ENCODE results near the gene TRAK2. TPM values are rescaled to one million over a fixed set of nuclear protein-coding genes. Genes with fewer than 3 reads are reported as not detected.

The TRAK2 gene
- total RNA-seq, 1 experiment from 2014 or later, result 15.2 TPM

- POLR2A ChIA-PET, result no interaction called here
Measured at GRCh38 chr2:201432038-201432620, 19.1 kb downstream of the TRAK2 start.

More at GRCh38 chr2:201432038-201432620, 19.1 kb downstream of the TRAK2 start:
- Histone ChIP-seq H3K9me2 (ENCODE audit: insufficient read depth) (no peaks in the 10 kb centered on the region), H3K9ac (ENCODE audit: low read length) (no peak overlapping the region), H3K4me3 (replicated peaks in 1 of 2; ENCODE audit: low read depth in 1 of 2, low read length in 2 of 2) (no peak overlapping the region), H3K27me3 (ENCODE audit: insufficient read depth, low read length) (no peaks in the 10 kb centered on the region), H4K20me1 (ENCODE audit: insufficient read depth) (no peaks in the 10 kb centered on the region), H3K79me2 (ENCODE audit: insufficient read depth, low read length) (no peaks in the 10 kb centered on the region; the same call in 1 of the 2 replicates), H3K36me3 (ENCODE audit: control insufficient read depth in 1 of 2, insufficient read depth in 2 of 2, low read length in 2 of 2) (no peaks in the 10 kb centered on the region), H2AFZ (ENCODE audit: low read depth, low read length, poor library complexity, severe bottlenecking) (no peak overlapping the region), H3K9me3 (ENCODE audit: control insufficient read depth in 1 of 2, insufficient read depth in 1 of 2, low read depth in 1 of 2, low read length in 2 of 2) (no peaks in the 10 kb centered on the region), H3K27ac (ENCODE audit: low read depth, low read length) (no peak overlapping the region), H3K4me2 (ENCODE audit: low read length) (no peak overlapping the region), H3K4me1 (ENCODE audit: control insufficient read depth in 1 of 2, insufficient read depth in 2 of 2, low read length in 2 of 2) (no peaks in the 10 kb centered on the region)
- TF ChIP-seq SIN3A (IDR thresholded peaks at IDR 0.05; ENCODE audit: low read depth), result no peak
- no peak for TF ChIP-seq CTCF (IDR thresholded peaks at IDR 0.05 in 2 of 3, conservative IDR thresholded peaks at IDR 0.05 in 1 of 3; ENCODE audit: borderline replicate concordance in 1 of 3, insufficient read depth in 1 of 3, low read depth in 2 of 3, low read length in 2 of 3)
- no peak for TF ChIP-seq ZBTB33 (IDR thresholded peaks at IDR 0.05; ENCODE audit: extremely low read depth, insufficient replicate concordance, low read length)
- TF ChIP-seq RAD21 (IDR thresholded peaks at IDR 0.05; ENCODE audit: low read depth), result no peak
- TF ChIP-seq EZH2 (IDR thresholded peaks at IDR 0.05), result no peak
- TF ChIP-seq EZH2phosphoT487 (IDR thresholded peaks at IDR 0.05; ENCODE audit: borderline replicate concordance), result no peak
- TF ChIP-seq POLR2AphosphoS5 (IDR thresholded peaks at IDR 0.05; ENCODE audit: low read depth, low read length), result no peak
- no peak for TF ChIP-seq SP1 (IDR thresholded peaks at IDR 0.05; ENCODE audit: low read depth)
- no peak for TF ChIP-seq ZFX (IDR thresholded peaks at IDR 0.05)
- TF ChIP-seq YY1 (IDR thresholded peaks at IDR 0.05; ENCODE audit: extremely low read depth, insufficient replicate concordance, low read depth, low read length), result no peak
- no peak for TF ChIP-seq FOSL1 (IDR thresholded peaks at IDR 0.05; ENCODE audit: low read depth)
- no TSS peak for BruUV-seq (replicated peaks)
- ChIA-PET RAD21 (ENCODE audit: low non-redundant PET in 1 of 2, low total read pairs in 2 of 2, uncharacterized antibody in 2 of 2, unreplicated experiment in 2 of 2) (no interaction called here), CTCF (no interaction called here)
- intact Hi-C loops (cut with micrococcal nuclease), result no loop called here
- no peak for ATAC-seq
- no peak for DNase-seq (ENCODE audit: low read depth, low spot score)
